ENCODE data around the gene STK33. TPM values are rescaled to one million over a fixed set of nuclear protein-coding genes. Genes with fewer than 3 reads are reported as not detected.

Gene STK33
- total and polyA plus RNA-seq, 2 experiments from 2014 or later, result 18.0 to 21.5 TPM

DNA sequence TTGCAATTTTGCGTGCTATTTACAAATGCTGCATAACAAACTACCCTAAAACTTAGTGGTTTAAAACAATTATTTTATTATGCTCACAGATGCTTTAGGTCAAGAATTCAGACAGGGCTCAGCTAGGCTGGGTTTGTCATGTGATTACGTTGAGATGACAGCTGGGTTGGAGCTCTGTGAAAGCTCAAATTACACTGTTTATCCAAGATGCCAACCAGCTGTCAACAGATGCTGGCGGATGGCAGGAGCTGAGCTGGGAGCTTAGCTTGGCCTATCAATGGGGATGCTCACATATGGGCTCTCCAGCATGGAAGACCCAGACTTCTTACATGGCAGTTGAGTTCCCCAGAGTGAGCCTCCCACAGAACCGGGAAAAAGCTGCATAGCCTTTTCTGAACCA is 62.7 kb downstream of the STK33 start:
- Histone ChIP-seq H3K4me3 (no peak overlapping the region), H3K9me3 (ENCODE audit: low read depth) (no peaks in the 10 kb centered on the region)
- DNase-seq (ENCODE audit: low read depth in 1 of 2, low spot score in 1 of 2), result peak; percentile 2 to 43

GRCh38 chr11:8527939-8528338 is 66.1 kb downstream of the STK33 start:
- DNase-seq (ENCODE audit: low read depth in 1 of 2, low spot score in 1 of 2), result peak in 1 of 2 donors; percentile 5
- H3K9me3 ChIP-seq (ENCODE audit: low read depth), result no peaks in the 10 kb centered on the region
- TF ChIP-seq, protein P1, sequence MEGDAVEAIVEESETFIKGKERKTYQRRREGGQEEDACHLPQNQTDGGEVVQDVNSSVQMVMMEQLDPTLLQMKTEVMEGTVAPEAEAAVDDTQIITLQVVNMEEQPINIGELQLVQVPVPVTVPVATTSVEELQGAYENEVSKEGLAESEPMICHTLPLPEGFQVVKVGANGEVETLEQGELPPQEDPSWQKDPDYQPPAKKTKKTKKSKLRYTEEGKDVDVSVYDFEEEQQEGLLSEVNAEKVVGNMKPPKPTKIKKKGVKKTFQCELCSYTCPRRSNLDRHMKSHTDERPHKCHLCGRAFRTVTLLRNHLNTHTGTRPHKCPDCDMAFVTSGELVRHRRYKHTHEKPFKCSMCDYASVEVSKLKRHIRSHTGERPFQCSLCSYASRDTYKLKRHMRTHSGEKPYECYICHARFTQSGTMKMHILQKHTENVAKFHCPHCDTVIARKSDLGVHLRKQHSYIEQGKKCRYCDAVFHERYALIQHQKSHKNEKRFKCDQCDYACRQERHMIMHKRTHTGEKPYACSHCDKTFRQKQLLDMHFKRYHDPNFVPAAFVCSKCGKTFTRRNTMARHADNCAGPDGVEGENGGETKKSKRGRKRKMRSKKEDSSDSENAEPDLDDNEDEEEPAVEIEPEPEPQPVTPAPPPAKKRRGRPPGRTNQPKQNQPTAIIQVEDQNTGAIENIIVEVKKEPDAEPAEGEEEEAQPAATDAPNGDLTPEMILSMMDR (IDR thresholded peaks at IDR 0.05; ENCODE audit: low read depth, low read length), result no peak
- H3K27ac ChIP-seq, result no peak overlapping the region
- H3K4me1 ChIP-seq (ENCODE audit: low read depth), result peaks cover 12% of the 10 kb centered on the region
- H3K4me3 ChIP-seq, result no peak overlapping the region
- no peaks in the 10 kb centered on the region for H3K27me3 ChIP-seq
- no peaks in the 10 kb centered on the region for H3K36me3 ChIP-seq

More for the DNA sequence above, 62.7 kb downstream of the STK33 start:
- Histone ChIP-seq H3K27ac (no peak overlapping the region), H3K27me3 (no peaks in the 10 kb centered on the region), H3K4me1 (ENCODE audit: low read depth) (peaks cover 12% of the 10 kb centered on the region), H3K36me3 (no peaks in the 10 kb centered on the region)
- TF ChIP-seq, protein P1 (IDR thresholded peaks at IDR 0.05; ENCODE audit: low read depth, low read length), result no peak

DNA sequence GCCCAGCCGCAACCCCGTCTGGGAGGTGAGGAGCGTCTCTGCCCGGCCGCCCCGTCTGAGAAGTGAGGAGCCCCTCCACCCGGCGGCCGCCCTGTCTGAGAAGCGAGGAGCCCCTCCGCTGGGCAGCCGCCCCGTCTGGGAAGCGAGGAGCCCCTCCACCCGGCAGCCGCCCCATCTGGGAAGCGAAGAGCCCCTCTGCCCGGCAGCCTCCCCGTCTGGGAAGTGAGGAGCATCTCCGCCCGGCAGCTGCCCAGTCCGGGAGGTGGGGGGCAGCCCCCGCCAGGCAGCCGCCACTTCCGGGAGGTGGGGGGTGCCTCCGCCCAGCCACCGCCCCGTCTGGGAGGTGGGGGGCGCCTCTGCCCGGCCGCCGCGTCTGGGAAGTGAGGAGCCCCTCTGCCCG is 70.6 kb downstream of the STK33 start:
- TF ChIP-seq, protein P1 (IDR thresholded peaks at IDR 0.05; ENCODE audit: low read depth, low read length), result no peak
- Histone ChIP-seq H3K4me3 (no peak overlapping the region), H3K36me3 (no peaks in the 10 kb centered on the region), H3K27me3 (no peaks in the 10 kb centered on the region), H3K9me3 (ENCODE audit: low read depth) (no peaks in the 10 kb centered on the region), H3K27ac (no peak overlapping the region), H3K4me1 (ENCODE audit: low read depth) (peaks cover 4% of the 10 kb centered on the region)
- no peak for DNase-seq (ENCODE audit: low read depth in 1 of 2, low spot score in 1 of 2)

GRCh38 chr11:8512547-8512946 is 81.5 kb downstream of the STK33 start:
- no peaks in the 10 kb centered on the region for H3K27me3 ChIP-seq
- TF ChIP-seq, protein P1 (IDR thresholded peaks at IDR 0.05; ENCODE audit: low read depth, low read length), result no peak

GRCh38 chr11:8503910-8504364 is 90.1 kb downstream of the STK33 start:
- no peaks in the 10 kb centered on the region for H3K9me3 ChIP-seq (ENCODE audit: low read depth)
- TF ChIP-seq, protein P1 (IDR thresholded peaks at IDR 0.05; ENCODE audit: low read depth, low read length), result no peak
- no peaks in the 10 kb centered on the region for H3K4me1 ChIP-seq (ENCODE audit: low read depth)
- no peak overlapping the region for H3K4me3 ChIP-seq
- no peak for DNase-seq (ENCODE audit: low read depth in 1 of 2, low spot score in 1 of 2)
- no peaks in the 10 kb centered on the region for H3K36me3 ChIP-seq
- H3K27me3 ChIP-seq, result no peaks in the 10 kb centered on the region
- no peak overlapping the region for H3K27ac ChIP-seq

More at GRCh38 chr11:8512547-8512946, 81.5 kb downstream of the STK33 start:
- Histone ChIP-seq H3K4me1 (ENCODE audit: low read depth) (no peaks in the 10 kb centered on the region), H3K9me3 (ENCODE audit: low read depth) (no peaks in the 10 kb centered on the region), H3K4me3 (no peak overlapping the region), H3K27ac (no peak overlapping the region), H3K36me3 (no peaks in the 10 kb centered on the region)
- DNase-seq (ENCODE audit: low read depth in 1 of 2, low spot score in 1 of 2), result no peak
